ENCODE measurements around the gene CAPN12. TPM values are rescaled to one million over a fixed set of nuclear protein-coding genes. Genes with fewer than 3 reads are reported as not detected.

Gene CAPN12
- total and polyA plus RNA-seq, 2 experiments from 2014 or later: 19.1 to 20.5 TPM

DNA sequence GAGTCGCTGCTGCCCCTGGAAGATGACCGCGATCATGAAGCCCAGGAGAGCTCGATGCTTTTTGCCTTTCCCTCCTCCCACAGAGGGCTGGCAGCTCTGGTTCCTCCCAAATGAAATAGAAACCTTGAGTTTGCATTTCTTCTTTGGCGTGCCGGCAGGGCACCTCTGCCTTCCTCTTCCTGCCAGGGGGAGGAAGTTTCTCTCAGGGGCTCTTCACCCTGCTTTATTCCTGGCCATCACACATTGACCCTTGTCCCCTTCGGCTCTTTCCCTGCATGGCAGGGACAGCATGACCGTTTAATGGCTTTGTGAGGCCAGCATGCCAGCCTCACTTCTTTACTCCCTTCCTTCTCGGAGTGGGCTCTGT is 49.0 kb downstream of the CAPN12 start:
- peaks cover 25% of the 10 kb centered on the region for H3K27me3 Mint-ChIP-seq (ENCODE audit: insufficient read depth, low read depth, poor library complexity)
- H3K4me2 ChIP-seq: no peak overlapping the region
- TF ChIP-seq, protein P1, sequence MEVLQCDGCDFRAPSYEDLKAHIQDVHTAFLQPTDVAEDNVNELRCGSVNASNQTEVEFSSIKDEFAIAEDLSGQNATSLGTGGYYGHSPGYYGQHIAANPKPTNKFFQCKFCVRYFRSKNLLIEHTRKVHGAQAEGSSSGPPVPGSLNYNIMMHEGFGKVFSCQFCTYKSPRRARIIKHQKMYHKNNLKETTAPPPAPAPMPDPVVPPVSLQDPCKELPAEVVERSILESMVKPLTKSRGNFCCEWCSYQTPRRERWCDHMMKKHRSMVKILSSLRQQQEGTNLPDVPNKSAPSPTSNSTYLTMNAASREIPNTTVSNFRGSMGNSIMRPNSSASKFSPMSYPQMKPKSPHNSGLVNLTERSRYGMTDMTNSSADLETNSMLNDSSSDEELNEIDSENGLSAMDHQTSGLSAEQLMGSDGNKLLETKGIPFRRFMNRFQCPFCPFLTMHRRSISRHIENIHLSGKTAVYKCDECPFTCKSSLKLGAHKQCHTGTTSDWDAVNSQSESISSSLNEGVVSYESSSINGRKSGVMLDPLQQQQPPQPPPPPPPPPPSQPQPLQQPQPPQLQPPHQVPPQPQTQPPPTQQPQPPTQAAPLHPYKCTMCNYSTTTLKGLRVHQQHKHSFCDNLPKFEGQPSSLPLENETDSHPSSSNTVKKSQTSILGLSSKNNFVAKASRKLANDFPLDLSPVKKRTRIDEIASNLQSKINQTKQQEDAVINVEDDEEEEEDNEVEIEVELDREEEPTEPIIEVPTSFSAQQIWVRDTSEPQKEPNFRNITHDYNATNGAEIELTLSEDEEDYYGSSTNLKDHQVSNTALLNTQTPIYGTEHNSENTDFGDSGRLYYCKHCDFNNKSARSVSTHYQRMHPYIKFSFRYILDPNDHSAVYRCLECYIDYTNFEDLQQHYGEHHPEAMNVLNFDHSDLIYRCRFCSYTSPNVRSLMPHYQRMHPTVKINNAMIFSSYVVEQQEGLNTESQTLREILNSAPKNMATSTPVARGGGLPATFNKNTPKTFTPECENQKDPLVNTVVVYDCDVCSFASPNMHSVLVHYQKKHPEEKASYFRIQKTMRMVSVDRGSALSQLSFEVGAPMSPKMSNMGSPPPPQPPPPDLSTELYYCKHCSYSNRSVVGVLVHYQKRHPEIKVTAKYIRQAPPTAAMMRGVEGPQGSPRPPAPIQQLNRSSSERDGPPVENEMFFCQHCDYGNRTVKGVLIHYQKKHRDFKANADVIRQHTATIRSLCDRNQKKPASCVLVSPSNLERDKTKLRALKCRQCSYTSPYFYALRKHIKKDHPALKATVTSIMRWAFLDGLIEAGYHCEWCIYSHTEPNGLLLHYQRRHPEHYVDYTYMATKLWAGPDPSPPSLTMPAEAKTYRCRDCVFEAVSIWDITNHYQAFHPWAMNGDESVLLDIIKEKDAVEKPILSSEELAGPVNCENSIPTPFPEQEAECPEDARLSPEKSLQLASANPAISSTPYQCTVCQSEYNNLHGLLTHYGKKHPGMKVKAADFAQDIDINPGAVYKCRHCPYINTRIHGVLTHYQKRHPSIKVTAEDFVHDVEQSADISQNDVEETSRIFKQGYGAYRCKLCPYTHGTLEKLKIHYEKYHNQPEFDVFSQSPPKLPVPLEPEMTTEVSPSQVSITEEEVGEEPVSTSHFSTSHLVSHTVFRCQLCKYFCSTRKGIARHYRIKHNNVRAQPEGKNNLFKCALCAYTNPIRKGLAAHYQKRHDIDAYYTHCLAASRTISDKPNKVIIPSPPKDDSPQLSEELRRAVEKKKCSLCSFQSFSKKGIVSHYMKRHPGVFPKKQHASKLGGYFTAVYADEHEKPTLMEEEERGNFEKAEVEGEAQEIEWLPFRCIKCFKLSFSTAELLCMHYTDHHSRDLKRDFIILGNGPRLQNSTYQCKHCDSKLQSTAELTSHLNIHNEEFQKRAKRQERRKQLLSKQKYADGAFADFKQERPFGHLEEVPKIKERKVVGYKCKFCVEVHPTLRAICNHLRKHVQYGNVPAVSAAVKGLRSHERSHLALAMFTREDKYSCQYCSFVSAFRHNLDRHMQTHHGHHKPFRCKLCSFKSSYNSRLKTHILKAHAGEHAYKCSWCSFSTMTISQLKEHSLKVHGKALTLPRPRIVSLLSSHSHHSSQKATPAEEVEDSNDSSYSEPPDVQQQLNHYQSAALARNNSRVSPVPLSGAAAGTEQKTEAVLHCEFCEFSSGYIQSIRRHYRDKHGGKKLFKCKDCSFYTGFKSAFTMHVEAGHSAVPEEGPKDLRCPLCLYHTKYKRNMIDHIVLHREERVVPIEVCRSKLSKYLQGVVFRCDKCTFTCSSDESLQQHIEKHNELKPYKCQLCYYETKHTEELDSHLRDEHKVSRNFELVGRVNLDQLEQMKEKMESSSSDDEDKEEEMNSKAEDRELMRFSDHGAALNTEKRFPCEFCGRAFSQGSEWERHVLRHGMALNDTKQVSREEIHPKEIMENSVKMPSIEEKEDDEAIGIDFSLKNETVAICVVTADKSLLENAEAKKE (CRISPR knock-in tag; IDR thresholded peaks at IDR 0.05): no peak
- TF ChIP-seq, protein P2, sequence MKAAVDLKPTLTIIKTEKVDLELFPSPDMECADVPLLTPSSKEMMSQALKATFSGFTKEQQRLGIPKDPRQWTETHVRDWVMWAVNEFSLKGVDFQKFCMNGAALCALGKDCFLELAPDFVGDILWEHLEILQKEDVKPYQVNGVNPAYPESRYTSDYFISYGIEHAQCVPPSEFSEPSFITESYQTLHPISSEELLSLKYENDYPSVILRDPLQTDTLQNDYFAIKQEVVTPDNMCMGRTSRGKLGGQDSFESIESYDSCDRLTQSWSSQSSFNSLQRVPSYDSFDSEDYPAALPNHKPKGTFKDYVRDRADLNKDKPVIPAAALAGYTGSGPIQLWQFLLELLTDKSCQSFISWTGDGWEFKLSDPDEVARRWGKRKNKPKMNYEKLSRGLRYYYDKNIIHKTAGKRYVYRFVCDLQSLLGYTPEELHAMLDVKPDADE (IDR thresholded peaks at IDR 0.05): no peak
- TF ChIP-seq ZNF114 (CRISPR knock-in tag; IDR thresholded peaks at IDR 0.05): no peak
- TF ChIP-seq, protein P3, sequence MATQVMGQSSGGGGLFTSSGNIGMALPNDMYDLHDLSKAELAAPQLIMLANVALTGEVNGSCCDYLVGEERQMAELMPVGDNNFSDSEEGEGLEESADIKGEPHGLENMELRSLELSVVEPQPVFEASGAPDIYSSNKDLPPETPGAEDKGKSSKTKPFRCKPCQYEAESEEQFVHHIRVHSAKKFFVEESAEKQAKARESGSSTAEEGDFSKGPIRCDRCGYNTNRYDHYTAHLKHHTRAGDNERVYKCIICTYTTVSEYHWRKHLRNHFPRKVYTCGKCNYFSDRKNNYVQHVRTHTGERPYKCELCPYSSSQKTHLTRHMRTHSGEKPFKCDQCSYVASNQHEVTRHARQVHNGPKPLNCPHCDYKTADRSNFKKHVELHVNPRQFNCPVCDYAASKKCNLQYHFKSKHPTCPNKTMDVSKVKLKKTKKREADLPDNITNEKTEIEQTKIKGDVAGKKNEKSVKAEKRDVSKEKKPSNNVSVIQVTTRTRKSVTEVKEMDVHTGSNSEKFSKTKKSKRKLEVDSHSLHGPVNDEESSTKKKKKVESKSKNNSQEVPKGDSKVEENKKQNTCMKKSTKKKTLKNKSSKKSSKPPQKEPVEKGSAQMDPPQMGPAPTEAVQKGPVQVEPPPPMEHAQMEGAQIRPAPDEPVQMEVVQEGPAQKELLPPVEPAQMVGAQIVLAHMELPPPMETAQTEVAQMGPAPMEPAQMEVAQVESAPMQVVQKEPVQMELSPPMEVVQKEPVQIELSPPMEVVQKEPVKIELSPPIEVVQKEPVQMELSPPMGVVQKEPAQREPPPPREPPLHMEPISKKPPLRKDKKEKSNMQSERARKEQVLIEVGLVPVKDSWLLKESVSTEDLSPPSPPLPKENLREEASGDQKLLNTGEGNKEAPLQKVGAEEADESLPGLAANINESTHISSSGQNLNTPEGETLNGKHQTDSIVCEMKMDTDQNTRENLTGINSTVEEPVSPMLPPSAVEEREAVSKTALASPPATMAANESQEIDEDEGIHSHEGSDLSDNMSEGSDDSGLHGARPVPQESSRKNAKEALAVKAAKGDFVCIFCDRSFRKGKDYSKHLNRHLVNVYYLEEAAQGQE (IDR thresholded peaks at IDR 0.05; ENCODE audit: unreplicated experiment): no peak
- no peak for TF ChIP-seq STAT1 (IDR thresholded peaks at IDR 0.05; ENCODE audit: unreplicated experiment)
- TF ChIP-seq EZH2 (IDR thresholded peaks at IDR 0.05; ENCODE audit: low read depth, unreplicated experiment): no peak
- ATAC-seq (no peak), DNase-seq (ENCODE audit: low spot score) (no peak)
- H3K36me3 ChIP-seq (ENCODE audit: insufficient read depth): no peaks in the 10 kb centered on the region
- peaks cover 54% of the 10 kb centered on the region for H3K4me1 ChIP-seq (ENCODE audit: insufficient read depth)
- peaks cover 79% of the 10 kb centered on the region for H3K4me1 Mint-ChIP-seq
- no peaks in the 10 kb centered on the region for H3K9me2 ChIP-seq (ENCODE audit: insufficient read depth)
- H3K27ac ChIP-seq (ENCODE audit: low read depth): peak overlapping the region; percentile 55; the same call in 1 of the 2 replicates
- H3F3A ChIP-seq (replicated peaks; ENCODE audit: low read depth): peaks cover 9% of the 10 kb centered on the region; the same call in 1 of the 2 replicates
- H2AFZ ChIP-seq: no peak overlapping the region
- H3K79me2 ChIP-seq (replicated peaks; ENCODE audit: insufficient read depth): peaks cover 97% of the 10 kb centered on the region
- H3K9me3 Mint-ChIP-seq: no peaks in the 10 kb centered on the region
- H3K27ac Mint-ChIP-seq: peak overlapping the region; percentile 79; the same call in 1 of the 2 replicates
- no peak overlapping the region for H3K4me3 ChIP-seq
- H3K4me3 Mint-ChIP-seq: no peak overlapping the region
- no peaks in the 10 kb centered on the region for H3K27me3 ChIP-seq (ENCODE audit: insufficient read depth)
- peaks cover 33% of the 10 kb centered on the region for H4K20me1 ChIP-seq (replicated peaks; ENCODE audit: insufficient read depth)
- peaks cover 35% of the 10 kb centered on the region for H3K36me3 Mint-ChIP-seq (ENCODE audit: low read depth)
